Ammon's horn (tissue), 1 donor: ENCODE measurements around the gene CROCC.
"Not testable (repeated sequence)": the region's sequence is repeated elsewhere in the genome, so short reads cannot be mapped to it uniquely, and the experiment has no call there.

Source experiments
- DNase-seq: peaks from one replicate; pipeline ENCODE4 v3.0.0-alpha.2; 2016; ENCODE audit warnings: low spot score

The CROCC gene

DNA sequence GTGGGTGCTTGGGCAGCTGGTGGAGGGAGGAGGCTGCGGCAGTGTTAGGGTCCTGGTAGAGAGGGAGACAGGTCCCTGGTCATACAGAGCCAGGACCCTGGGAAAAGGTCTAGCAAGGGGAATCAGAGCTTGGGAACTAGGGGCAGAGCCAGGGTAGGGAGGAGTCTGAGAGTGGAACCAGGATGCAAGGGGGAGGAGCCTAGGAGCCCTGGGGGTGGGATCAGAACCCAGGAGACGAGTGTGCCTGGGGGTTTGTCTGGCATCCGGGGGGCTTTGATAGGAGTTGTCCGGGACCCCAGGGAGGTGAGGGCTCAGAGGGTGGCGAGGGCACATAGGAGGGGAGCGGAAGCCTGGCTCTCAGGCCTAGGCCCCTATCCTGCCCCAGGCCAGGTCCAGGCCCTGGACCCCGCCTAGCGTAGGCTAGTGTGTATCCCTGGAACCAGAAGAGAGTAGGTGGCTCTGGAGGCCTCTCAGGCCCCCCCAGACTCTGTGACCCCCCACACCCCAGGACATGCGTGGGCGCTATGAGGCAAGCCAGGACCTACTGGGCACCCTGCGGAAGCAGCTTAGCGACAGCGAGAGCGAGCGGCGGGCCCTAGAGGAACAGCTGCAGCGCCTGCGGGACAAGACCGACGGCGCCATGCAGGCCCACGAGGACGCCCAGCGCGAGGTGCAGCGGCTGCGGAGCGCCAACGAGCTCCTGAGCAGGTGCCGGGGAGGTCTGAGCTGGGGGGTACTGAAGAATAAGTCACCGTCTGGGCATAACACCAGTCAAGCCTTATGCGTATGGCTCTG lies 17.9 kb downstream of the CROCC start:
- DNase-seq, result not testable (repeated sequence)

GRCh38 chr1:16944038-16944437 lies 22.3 kb downstream of the CROCC start:
- no peak for DNase-seq

GRCh38 chr1:16945512-16945911 lies 23.8 kb downstream of the CROCC start:
- not testable (repeated sequence) for DNase-seq

- not testable (repeated sequence) for DNase-seq
Measured at GRCh38 chr1:16946185-16946584, 24.5 kb downstream of the CROCC start.

DNA sequence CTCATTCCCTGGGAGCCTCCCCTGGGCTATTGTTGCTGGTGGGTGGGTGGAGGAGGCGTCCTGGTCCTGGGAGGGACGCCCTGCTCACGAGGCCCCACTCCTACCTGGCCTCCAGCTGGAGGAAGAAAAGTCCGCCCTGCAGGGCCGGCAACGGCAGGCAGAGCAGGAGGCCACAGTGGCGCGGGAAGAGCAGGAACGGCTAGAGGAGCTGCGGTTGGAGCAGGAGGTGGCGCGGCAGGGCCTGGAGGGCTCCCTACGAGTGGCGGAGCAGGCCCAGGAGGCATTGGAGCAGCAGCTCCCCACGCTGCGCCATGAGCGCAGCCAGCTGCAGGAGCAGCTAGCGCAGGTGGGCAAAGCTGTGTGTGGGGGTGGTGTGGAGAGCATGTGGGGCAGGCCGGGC lies 24.9 kb downstream of the CROCC start:
- DNase-seq, result no peak

- not testable (repeated sequence) for DNase-seq
Measured at GRCh38 chr1:16948282-16948891, 26.7 kb downstream of the CROCC start.

DNA sequence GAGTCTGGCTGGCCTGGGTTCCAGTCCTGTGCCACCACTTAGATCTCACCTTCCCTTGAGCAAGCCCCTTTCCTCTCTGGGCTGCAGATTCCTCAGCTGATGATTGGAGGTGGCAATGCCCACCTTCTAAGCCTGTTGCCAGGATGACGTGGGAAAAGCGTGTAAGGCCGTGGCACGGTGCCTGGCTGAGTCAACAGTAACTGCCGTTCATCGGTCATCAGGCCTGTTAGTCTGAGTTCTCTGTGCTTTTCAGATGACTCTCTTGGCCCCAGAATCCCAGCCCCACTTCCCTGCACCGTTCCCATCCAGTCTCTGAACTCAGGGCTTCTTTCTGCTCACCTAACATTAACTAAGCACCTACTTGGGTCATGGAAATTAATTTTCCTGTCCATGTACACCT lies 27.3 kb downstream of the CROCC start:
- DNase-seq, result not testable (repeated sequence)

- not testable (repeated sequence) for DNase-seq
Measured at GRCh38 chr1:16952376-16952775, 30.6 kb downstream of the CROCC start.

- no peak for DNase-seq
Measured at GRCh38 chr1:16954579-16954978, 32.8 kb downstream of the CROCC start.

GRCh38 chr1:16955186-16955585 lies 33.5 kb downstream of the CROCC start:
- DNase-seq, result no peak

- no peak for DNase-seq
Measured at GRCh38 chr1:16956775-16957174, 35.0 kb downstream of the CROCC start.

- no peak for DNase-seq
Measured at GRCh38 chr1:16957731-16958130, 36.0 kb downstream of the CROCC start.

DNA sequence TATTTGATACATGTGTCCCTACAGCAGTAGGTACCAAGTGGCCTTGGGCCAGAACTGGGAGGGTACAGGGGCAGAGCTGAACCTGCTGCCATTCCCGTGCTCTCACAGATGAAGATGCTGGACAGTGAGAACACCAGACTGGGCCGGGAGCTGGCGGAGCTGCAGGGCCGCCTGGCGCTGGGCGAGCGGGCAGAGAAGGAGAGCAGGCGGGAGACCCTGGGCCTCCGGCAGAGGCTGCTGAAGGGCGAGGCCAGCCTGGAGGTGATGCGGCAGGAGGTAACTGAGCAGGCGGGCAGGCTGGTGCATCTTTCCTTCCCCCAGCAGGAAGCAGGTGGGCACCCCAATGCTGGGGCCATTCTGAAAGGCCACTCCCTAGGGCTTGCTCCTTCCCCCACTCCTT lies 36.7 kb downstream of the CROCC start:
- DNase-seq, result no peak

GRCh38 chr1:16960560-16961296 lies 39.0 kb downstream of the CROCC start:
- peak; percentile 67 for DNase-seq

DNA sequence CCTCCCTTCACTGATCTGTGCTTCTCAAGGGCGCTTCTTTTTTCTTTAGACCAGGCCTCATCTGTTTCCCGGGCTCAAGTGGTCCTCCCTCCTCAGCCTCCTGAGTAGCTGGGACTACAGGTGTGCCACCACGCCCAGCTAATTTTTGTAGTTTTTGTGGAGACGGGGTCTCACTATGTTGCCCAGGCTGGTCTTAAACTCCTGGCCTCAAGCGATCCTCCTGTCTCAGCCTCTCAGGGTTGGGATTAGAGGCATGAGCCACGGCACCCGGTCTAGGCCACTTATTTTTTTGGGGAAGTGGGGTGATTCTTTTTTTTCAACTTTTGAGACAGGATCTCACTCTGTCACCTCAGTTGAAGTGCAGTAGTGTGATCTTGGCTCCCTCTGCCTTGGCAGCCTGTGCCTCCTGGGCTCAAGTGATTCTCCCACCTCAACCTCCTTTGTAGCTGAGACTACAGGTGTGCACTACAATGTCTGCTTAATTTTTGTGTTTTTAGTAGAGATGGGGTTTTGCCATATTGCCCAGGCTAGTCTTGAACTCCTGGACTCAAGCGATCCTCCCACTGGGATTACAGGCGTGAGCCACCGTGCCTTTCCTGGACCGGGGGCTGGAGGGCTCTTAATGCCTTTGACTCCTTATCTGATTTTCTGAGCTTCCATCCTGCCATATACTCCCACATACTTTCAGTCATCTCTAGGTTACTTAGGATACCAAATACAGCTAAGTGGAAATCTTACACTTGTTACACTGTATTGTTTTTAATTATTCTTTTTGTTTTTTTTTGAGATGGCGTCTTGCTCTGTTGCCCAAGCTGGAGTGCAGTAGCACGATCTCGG lies 39.8 kb downstream of the CROCC start:
- no peak for DNase-seq

- not testable (repeated sequence) for DNase-seq
Measured at GRCh38 chr1:16964169-16964568, 42.4 kb downstream of the CROCC start.

- no peak for DNase-seq
Measured at GRCh38 chr1:16965486-16966067, 43.8 kb downstream of the CROCC start.

- DNase-seq, result no peak
Measured at GRCh38 chr1:16966282-16966681, 44.6 kb downstream of the CROCC start.

DNA sequence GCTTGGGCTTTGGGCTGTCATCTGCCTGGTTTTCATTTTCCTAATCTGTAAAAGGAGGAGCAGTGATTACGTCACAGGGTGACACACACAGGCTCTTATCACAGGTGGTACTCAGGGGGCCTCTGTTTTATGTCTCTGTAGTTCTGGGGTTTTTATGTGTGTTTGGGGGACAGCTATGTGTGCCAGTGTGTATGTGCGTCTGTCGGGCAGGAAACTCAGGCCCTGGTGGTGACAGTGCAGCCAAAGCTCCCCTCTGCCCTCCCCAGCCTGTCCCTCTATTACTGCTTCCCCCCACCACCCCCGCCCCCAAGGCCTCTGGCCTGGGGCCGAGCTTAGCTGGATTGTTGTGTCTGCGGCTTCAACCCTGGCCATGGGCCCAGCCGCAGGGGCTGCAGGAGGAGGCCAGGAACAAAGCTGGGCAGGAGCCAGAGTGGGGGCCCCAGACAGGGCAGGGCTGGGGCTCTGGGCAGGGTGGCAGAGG lies 45.4 kb downstream of the CROCC start:
- DNase-seq, result peak; percentile 52

DNA sequence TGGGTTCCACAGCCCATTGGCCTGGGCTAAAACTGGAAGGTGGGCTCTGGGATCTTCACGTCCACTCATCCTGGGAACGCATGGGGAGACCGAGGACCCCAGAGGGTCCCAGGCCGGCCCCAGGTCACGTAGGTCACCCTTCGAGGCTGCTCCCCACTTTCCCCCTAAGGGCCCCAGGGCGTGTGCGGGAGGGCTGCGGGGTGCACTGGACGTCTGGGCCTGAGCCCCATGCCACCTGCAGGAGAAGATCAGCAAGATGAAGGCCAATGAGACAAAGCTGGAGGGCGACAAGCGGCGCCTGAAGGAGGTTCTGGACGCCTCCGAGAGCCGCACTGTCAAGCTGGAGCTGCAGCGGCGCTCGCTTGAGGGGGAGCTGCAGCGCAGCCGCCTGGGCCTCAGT lies 46.2 kb downstream of the CROCC start:
- no peak for DNase-seq

DNA sequence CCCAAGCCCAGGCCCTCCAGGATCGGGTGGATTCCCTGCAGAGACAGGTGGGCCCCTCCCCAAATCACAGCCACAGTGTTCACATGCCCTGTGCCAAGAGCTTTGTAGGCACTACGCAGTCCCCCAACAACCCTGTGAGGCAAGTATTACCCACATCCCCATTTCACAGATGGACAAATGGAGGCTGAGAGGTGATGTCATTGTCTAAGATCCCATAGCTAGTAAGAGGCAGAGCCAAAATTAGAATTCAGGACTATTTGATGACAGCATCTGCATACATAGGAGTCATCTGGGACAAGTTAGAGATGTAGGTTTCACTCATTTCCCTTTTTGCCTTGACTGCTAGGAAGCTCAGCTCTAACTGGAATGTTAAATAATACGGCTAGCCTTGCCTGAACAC lies 46.6 kb downstream of the CROCC start:
- DNase-seq, result no peak
